Sigmoid colon (tissue), 4 donors: ENCODE measurements around the gene MLPH.

ENCODE experiments used
- CTCF ChIP-seq, 4 experiments: fragments of 450-650 bp in 3 of 4; fragments of 200-600 bp in 1 of 4; IDR thresholded peaks; one replicate each; pipeline ENCODE4 v1.5.1; 2016 to 2019; ENCODE audit warnings: antibody characterized with exemption in 4 of 4, mild to moderate bottlenecking in 3 of 4, moderate library complexity in 2 of 4
- POLR2A ChIP-seq, 2 donors: fragments of 450-650 bp; IDR thresholded peaks; one replicate each; pipeline ENCODE4 v1.6.1; 2016; ENCODE audit warnings: antibody characterized with exemption in 2 of 2, mild to moderate bottlenecking in 2 of 2, moderate library complexity in 2 of 2
- POLR2AphosphoS5 ChIP-seq, 4 donors: sonication (generic); formaldehyde crosslinking; IDR thresholded peaks; one replicate each; pipeline ENCODE4 v1.6.1; 2017; ENCODE audit warnings: antibody characterized with exemption in 4 of 4

GRCh38 chr2:237546876-237547395 lies 59.9 kb downstream of the MLPH start:
- TF ChIP-seq POLR2A (IDR thresholded peaks at IDR 0.05), result no peak
- TF ChIP-seq CTCF (IDR thresholded peaks at IDR 0.05), result no peak
- no peak for TF ChIP-seq POLR2AphosphoS5 (IDR thresholded peaks at IDR 0.05)
